Measurements from ENCODE around the gene CDHR2.
"Not testable (repeated sequence)": the region's sequence is repeated elsewhere in the genome, so short reads cannot be mapped to it uniquely, and the experiment has no call there.

CDHR2 gene

GRCh38 chr5:176596689-176597416 is 47.7 kb downstream of the CDHR2 start:
- DNase-seq (ENCODE audit: low read depth in 2 of 2): no peak

GRCh38 chr5:176597417-176598389 is 48.6 kb downstream of the CDHR2 start:
- DNase-seq (ENCODE audit: low read depth in 2 of 2): no peak

GRCh38 chr5:176599749-176600430 is 50.7 kb downstream of the CDHR2 start:
- not testable (repeated sequence) for DNase-seq (ENCODE audit: low read depth in 2 of 2)

GRCh38 chr5:176601901-176602482 is 52.9 kb downstream of the CDHR2 start:
- no peak for DNase-seq (ENCODE audit: low read depth in 2 of 2)

GRCh38 chr5:176603091-176603490 is 53.9 kb downstream of the CDHR2 start:
- no peak for DNase-seq (ENCODE audit: low read depth in 2 of 2)

GRCh38 chr5:176606032-176606431 is 56.9 kb downstream of the CDHR2 start:
- no peak for DNase-seq (ENCODE audit: low read depth in 2 of 2)

GRCh38 chr5:176606875-176607274 is 57.7 kb downstream of the CDHR2 start:
- no peak for DNase-seq (ENCODE audit: low read depth in 2 of 2)

- no peak for DNase-seq (ENCODE audit: low read depth in 2 of 2)
These were observed 59.1 kb downstream of the CDHR2 start for GRCh38 chr5:176608142-176608705.

GRCh38 chr5:176608937-176609723 is 60.0 kb downstream of the CDHR2 start:
- DNase-seq (ENCODE audit: low read depth in 2 of 2): no peak

- DNase-seq (ENCODE audit: low read depth in 2 of 2): no peak
These were observed 60.7 kb downstream of the CDHR2 start, which contains the start of gene GPRIN1 for GRCh38 chr5:176609724-176610434. GPRIN1 (minus strand) TSS chr5:176610156; CDS start chr5:176599834, 10,322 bp downstream.

- DNase-seq (ENCODE audit: low read depth in 2 of 2): no peak
These were observed 61.3 kb downstream of the CDHR2 start for GRCh38 chr5:176610435-176610773.

GRCh38 chr5:176611435-176611834 is 62.3 kb downstream of the CDHR2 start:
- DNase-seq (ENCODE audit: low read depth in 2 of 2): peak; percentile 41 to 44

- no peak for DNase-seq (ENCODE audit: low read depth in 2 of 2)
These were observed 62.9 kb downstream of the CDHR2 start for GRCh38 chr5:176612008-176612407.

- no peak for DNase-seq (ENCODE audit: low read depth in 2 of 2)
These were observed 63.7 kb downstream of the CDHR2 start for GRCh38 chr5:176612855-176613254.

GRCh38 chr5:176614805-176615478 is 65.8 kb downstream of the CDHR2 start:
- peak in 1 of 2 experiments; percentile 27 for DNase-seq (ENCODE audit: low read depth in 2 of 2)

GRCh38 chr5:176616511-176616910 is 67.4 kb downstream of the CDHR2 start:
- DNase-seq (ENCODE audit: low read depth in 2 of 2): no peak

- no peak for DNase-seq (ENCODE audit: low read depth in 2 of 2)
These were observed 69.6 kb downstream of the CDHR2 start for GRCh38 chr5:176618783-176619182.

GRCh38 chr5:176619203-176619568 is 70.0 kb downstream of the CDHR2 start:
- peak; percentile 57 to 64 for DNase-seq (ENCODE audit: low read depth in 2 of 2)

- DNase-seq (ENCODE audit: low read depth in 2 of 2): no peak
These were observed 70.6 kb downstream of the CDHR2 start for GRCh38 chr5:176619569-176620332.

All from fibroblast of skin of left biceps (primary cell).